Measurements from ENCODE around the gene PTGES2.

PTGES2 gene

DNA sequence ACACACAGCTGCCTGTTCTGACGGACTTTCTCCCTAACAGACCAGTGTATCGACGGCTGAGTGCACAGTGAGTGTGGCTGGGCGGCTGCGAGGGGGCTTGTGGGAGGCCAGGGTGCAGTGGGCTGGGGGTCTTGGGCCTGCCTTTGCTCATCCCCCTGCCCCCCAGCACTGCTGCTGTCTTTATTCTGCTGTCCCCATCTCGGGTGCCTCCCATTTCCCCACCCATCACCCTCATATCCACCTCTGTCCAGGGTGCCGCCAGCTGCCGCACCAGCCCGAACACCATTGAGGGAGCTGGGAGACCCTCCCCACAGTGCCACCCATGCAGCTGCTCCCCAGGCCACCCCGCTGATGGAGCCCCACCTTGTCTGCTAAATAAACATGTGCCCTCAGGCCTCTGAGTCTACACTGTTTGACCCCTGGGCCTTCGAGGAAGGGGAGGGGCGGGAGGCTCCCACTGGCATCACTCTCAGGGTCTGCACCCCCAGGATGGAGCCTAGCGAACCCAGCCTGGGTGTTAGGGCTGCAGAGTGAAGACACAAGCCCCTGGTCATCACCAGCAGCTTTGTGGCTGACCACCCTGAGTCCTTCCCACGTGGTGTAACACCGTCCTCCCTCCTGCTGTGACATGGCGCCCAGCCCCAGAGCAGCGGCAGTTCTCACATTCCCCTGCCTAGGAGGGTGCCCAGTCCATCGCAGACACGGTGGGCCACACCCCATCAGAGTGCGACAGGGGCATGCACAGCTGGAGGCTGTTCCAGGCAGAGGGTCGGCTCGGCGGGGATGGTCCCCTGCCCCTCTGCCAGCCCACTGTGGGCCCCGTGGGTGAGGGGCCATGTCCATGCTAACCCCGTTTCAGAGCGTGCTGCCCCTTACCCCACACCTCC, 25.8 kb upstream of the PTGES2 start:
- DNase-seq (ENCODE audit: low read depth), result no peak

DNA sequence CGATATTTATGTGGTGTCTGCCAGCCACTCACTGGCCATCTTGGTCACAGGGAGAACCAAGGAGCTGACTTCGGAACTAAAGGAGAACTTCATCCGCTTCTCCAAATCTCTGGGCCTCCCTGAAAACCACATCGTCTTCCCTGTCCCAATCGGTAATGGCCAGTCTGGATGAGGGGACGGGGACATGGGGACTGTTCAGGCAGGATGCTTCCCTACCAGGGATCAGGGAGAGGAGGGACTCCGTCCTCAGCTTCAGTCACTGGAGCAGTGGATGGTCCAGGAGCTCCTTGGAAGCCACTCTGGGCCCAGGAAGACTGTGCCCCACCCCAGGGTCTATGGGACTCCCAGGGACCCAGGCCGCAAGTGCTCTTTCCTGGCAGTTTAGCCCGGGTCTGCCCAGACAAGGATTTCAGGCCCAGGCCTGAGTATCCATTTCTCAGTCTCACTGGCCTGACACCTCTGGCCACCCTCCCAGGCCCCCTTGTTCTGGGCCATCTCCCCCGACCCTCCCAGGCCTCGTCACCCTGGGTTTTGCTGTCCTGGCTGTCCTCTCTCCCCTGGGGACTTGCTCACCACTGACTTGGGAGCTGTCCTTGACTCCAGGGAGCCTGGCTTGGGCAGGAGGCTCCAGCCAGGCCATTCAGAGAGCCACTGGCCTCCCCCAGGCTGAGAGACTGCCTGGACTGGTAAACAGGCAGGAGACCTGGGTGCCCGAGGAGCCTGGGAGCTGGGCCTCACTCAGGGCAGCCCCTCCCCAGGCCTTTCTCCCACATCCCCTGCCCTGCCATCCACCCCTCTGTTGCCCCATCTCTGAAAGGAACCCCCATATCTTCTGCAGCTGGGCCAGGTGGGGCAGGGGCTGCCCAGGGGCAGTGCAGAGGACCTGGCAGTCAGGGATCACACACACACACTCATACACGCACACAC, 24.9 kb upstream of the PTGES2 start:
- DNase-seq (ENCODE audit: low read depth), result no peak

DNA sequence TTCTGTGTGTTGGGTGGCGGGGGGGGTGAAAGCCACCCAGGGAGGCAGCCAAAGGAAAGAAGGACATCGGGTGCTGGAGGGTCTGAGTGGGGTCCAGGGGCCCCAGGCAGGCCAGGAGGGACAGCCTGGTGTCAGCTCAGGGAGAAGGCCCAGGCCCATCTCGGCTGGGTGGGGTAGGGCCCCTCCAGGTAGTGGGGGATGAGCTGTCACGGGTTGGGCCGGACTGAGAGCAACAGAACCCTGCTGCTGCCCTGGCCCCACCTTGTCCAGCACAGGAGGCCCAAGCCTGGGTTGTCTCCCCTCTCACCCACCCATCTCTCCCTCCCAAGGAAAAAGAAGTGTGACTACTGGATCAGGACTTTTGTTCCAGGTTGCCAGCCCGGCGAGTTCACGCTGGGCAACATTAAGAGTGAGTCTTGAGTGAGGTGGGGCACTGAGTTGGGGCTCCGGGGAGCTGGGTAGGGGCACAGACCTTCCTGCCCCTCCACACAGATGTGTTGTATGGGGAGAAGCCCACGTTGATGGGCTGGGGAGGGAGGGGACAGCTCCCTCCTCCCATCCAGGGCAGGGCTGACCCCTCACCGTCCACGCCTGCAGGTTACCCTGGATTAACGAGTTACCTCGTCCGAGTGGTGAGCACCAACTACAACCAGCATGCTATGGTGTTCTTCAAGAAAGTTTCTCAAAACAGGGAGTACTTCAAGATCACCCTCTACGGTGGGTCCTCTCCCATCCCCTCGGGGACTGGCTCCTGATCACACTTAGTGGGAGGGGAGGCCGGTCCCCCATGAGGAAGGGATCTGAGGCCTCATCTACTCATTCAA, 24.0 kb upstream of the PTGES2 start:
- DNase-seq (ENCODE audit: low read depth), result no peak

DNA sequence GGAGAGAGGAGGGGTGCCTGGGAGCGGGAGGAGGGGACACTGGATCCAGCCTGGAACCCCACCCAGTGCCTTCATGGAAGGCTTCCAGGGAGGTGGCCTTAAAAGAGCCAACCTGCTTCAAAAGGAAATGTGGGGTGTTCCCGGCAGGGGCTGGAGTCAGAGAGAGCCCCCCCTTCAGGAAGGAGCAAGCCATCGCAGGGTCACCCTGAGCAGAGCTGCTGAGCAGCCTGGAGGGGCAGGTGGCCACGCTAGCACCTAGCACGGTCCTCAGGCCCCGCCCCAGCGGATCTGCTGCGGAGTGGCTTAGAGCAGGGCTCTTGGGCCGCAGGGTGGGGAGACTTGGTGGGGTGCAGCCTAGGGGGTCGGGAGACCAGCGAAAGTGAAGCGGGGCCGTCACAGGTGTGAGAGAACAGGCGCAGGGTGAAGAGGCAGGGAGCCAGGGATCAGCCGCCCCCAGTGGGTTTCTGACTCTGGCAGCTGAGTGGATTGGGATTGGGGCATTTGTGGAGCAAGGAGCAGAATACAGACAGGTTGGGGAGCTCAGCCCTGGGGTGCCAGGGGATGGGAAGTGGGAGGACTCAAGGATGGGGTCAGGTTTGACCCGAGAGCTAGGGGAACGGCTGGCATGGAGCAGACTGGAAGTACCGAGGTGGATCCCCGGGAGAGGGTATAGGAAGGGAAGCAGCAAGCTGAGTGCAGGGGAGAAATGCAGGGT, 23.2 kb upstream of the PTGES2 start:
- DNase-seq (ENCODE audit: low read depth), result no peak

DNA sequence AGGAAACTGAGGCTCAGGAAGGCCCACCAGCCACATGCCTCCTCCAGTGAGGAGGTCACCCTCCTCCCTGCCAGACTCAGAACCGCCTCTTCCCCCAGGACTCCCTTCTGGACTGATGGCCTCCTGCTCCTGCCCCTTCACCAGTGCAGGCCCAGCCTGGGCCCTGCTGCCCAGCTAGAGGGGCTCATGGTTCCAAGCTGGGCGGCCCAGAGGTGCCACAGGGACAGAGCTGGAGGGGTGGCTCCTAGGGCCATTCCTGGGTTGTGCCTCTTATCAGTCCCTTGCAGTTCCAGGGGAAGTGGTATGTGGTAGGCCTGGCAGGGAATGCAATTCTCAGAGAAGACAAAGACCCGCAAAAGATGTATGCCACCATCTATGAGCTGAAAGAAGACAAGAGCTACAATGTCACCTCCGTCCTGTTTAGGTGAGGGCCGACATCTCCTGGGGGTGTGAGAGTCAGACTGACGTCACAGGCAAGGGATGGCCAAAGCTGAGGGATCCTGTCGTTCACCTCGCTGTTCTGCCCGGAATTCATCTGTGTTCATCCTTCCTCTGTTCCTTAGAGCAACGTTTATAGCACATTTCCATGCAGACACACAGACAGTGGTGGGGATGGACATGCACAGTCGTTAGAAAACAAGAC, 22.5 kb upstream of the PTGES2 start:
- no peak for DNase-seq (ENCODE audit: low read depth)

DNA sequence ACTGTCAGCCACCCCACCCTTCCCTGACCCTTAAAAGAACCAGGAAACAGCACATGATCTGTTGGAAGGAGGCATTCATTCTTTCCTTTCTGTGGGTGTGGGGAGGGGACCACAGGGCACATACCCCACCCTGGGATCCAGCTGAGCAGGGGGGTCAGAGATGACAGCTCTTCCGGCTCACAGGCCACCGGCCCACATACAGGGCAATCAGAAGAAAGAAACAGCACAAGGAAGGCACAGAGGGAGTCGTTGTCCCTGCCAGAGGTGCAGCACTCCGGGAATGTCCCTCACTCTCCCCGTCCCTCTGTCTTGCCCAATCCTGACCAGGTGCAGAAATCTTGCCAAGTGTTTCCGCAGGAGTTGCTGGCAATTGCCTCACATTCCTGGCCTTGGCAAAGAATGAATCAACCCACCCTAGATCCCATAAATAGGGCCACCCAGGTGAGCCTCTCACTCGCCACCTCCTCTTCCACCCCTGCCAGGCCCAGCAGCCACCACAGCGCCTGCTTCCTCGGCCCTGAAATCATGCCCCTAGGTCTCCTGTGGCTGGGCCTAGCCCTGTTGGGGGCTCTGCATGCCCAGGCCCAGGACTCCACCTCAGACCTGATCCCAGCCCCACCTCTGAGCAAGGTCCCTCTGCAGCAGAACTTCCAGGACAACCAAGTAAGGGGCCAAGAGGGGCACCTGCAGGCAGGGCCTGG, 21.6 kb upstream of the PTGES2 start, which contains the start of gene LCN2:
Gene LCN2, plus strand, starts transcription at position 453 of the 701 bp plus-strand sequence. Its CDS starts 73 bp downstream, at position 526.
- DNase-seq (ENCODE audit: low read depth), result no peak

DNA sequence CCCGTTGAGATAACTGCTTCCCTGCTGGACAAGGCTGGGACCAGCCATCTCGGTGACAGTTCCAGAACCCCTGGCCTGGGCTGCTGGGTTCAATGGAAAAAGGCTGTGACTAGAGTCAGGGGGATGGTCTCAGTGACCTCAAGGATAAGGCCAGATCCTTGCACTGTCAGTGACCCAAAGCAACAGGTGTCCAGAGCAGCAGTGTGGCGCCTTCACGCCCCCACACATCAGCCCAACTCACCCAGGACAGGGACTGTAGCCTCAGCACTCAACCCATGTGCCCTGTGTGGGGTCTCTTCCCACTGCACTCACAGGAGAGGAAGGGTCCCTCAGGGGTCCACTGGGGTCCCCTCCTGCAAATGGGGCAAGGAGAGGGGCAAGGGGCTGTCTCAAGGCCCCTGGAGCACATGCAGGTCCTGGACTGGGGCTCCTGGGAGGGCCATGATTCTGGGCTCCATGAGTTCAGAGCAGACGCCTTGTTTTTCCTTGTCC, 21.0 kb upstream of the PTGES2 start:
- no peak for DNase-seq (ENCODE audit: low read depth)

DNA sequence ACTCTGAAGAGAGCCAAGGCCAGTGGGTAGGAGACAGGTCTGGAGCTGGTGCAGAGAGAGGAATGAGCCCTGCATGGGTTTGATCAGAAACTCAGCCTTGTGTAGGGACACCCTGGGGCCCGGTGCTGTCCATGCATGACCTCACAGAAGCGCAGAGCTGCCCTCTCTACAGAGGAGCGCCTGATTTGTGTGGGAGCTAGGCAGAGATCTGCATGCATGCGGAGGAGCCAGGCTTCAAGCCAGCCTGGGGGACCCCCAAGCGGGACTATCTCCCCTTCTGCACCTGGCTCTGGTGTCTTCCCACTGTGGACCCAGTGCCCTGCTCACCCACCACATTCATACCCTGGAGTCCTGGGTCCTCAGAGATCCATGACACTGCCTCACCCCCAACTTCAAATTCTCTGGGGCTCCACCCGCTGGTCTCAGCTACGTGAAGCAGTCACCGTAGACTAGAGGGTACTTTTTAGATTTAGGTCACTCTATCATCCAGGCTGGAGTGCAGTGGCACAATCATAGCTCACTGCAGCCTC, 19.1 kb upstream of the PTGES2 start:
- DNase-seq (ENCODE audit: low read depth), result no peak

DNA sequence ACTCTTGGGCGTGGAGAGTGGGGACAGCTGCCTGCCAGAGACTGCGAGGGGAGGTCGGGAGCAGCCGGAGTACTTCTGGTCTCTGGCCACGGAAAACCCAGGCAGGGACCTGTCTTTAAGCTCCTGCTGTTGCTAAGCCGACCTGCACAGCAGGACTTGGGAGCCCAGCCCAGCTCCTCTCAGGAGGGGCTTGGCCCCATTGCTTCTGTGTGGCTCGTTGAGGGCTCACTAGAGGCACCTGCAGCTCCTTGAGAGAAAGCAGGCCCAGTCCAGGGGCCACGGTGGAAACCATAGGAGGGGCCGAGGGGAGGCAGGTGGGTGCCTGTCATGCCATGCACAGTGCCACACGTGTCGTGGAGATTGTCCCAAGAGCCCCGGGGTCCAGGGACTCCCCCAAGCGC, 18.4 kb upstream of the PTGES2 start:
- no peak for DNase-seq (ENCODE audit: low read depth)

DNA sequence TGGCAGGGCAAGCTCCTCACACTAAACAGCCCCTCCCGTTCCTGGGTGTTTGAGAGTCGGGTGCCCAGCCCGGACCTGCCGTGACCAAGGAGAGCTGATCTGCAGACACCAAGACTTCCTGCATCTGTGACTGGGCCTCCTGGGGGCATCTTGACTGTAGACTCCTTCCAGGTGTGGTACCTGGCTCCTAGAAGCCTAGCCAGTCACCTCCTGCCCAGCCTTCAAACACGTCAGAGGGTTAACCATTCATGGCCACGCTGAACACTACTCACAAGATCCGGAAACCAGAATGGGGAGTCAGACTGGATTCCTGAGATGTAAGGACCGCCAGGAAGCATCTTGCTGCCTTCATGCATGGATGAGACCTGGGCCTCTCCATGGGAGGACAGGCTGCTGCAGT, 18.0 kb upstream of the PTGES2 start:
- no peak for DNase-seq (ENCODE audit: low read depth)

DNA sequence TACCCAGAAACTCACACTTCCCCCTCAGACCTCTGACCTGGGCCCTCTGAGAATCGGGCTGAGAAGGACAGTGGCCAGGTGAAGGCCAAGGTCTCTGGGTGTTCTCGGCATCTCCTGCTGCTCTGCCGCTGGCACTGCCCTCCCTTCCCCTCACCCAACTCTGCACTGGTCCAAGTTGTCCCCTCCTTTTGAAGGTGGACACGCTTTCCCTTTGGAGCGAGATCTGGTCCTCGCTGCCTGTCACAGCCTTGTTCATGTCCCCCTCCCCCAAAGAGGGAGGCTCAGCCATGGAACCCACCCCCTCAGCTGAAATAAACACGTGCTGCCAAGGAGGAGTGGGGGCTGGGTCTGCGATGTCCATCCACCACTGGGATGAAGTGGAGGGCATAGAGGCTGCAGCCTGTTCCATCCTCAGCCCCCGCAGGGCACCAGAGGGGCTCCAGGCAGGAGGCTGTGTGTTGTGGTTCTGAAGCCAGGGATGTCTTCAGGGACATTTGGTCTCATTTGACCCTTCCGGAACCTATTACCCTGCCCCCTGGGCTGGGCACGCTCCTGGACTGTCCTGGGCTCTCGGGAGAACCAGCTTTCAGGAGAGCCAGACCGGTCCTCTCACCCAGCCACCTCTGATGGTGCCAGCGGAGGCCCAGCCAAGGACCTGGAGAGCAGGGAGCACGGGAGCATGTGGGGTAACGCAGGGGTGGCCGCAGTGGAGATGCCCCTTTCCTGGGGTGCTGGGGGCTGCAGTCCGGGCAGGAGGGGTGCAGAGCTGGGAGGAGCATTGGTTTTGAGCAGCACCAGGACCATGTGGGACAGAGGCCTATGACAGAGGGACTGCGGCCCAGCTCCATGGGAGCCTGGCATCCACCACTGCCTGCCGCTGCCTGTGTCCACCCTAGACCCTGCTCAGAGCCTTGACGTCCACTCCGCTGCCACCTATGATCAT, 17.0 kb upstream of the PTGES2 start:
- DNase-seq (ENCODE audit: low read depth), result no peak

DNA sequence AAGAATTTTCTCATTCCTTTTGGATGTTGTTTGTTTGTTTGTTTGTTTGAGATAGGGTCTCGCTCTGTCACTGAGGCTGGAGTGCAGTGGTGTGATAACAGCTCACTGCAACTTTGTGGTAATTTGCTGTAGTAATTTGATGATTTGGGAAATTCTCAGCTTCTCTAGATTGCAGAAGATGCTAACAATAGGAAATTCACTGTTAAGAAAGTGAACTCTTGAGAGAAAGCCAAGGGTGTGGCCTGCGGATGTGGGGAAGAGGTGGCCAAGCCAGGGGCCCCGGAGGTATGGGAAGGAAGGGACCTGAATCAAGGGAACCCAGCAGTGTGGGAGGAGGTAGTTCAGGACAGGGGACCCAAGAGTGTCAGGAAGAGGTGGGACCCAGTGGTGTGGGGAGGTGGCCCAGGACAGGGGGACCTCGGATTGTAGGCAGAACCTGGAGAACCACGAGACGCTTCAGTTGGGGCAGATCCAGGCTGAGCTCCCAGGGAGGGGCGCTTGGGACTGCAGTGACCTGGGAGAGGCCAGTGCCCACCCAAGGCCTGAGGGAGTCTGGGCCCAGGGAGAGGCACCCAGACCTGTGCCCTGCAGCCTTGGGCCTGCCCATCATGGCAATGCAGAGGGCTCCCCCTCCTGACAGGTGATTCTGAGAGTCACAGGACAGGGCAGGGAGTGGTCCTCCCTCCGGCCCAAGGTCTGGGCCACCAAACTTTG, 16.2 kb upstream of the PTGES2 start:
- no peak for DNase-seq (ENCODE audit: low read depth)

DNA sequence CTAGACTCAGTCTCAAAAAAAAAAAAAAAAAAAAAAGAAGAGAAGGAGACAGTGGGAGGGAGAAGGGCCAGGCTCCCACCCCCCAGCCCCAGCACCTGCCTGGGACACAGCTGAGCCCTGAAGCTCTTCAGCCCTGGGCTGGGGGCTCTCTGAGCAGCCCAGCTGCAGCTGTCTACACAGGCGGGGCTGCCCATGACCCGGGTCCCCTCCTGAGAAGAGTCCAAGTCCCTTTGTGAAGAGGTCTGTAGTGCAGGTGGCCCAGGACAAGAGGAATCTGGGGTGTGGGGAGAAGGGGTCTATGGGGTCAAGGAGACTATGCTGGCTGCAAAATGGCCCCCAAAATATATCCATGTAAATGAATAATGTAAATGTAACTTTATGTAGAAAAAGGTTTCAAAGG, 15.1 kb upstream of the PTGES2 start:
- DNase-seq (ENCODE audit: low read depth), result no peak

DNA sequence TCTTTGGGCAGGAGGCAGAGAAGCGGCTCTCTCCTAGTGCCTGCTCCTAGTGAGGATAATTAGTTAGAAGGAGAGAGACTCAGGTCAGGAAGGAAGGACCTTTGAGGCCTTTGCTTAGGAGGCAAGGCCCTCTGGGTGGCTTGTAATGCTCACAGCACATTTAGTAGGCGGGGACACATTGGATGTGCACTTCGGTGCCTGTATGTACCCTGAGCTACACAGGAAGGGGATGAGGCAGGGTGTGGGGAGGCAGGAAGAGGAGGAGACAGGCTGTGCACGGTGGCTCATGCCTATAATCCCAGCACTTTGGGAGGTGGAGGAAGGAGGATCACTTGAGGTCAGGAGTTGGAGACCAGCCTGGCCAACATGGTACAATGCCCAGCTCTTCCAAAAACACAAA, 14.5 kb upstream of the PTGES2 start:
- DNase-seq (ENCODE audit: low read depth), result no peak

DNA sequence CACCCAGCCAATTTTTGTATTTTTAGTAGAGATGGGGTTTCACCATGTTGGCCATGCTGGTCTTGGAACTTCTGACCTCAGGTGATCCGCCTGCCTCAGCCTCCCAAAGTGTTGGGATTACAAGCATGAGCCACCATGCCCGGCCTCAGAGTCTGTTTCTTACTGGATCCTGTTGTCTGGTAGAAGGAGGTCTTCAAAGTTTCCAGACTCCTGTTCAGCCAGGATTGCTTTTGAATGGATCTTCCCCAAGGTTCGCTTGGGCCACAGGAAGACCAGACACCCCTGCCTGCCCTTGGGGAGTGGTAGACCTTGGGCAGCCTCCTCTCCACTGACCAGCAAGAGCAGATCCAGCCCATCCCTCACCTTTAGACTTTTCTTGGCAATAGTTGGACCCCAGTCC, 14.1 kb upstream of the PTGES2 start:
- DNase-seq (ENCODE audit: low read depth), result no peak

DNA sequence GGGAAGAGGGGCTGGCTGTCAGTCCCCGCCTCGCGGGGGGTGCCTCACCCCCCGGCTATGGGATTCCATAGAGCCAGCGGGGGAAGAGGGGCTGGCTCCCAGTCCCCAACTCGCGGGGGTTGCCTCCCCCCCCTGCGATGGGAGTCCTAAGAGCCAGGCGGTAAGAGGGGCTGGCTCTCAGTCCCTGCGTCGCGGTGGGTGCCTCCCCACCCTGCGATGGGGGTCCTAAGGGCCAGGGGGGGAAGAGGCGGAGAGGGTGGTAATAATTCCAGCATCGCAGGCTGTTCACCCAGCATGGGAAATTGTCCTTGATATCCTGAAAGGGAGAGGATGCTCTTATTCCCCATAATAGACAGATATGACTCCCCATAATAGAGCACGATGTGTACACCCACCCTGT, 12.1 kb upstream of the PTGES2 start:
- no peak for DNase-seq (ENCODE audit: low read depth)

DNA sequence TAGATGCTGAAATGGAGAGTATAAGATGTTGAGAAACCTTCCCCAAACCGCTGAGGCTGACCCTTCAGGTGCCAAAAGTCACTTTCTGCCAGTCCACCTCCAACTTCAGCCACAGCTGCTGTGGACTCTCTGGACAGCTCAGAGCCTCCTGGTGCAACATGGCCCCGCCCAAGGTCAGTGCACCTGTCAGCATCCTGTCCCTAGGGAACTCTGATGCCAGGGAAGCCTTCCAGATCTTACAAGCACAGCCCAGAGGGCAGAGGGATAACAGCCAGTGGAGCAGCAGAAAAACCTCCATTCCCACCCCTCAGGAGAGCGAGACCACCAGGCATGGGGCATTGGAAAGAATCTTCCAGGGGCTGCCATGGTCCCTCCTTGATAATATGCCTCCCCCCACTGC, 10.5 kb upstream of the PTGES2 start:
- no peak for DNase-seq (ENCODE audit: low read depth)
